Stomach (tissue), 9 donors: ENCODE data around the gene RAB33A. TPM values are rescaled to one million over a fixed set of nuclear protein-coding genes. Genes with fewer than 3 reads are reported as not detected.

ENCODE experiments used
- DNase-seq, 2 donors: peaks; one replicate each; pipeline versions ENCODE4 v3.0.0 to v3.0.0-alpha.2; 2013 to 2019
- H3K27ac ChIP-seq, 5 donors: fragments of 200-600 bp in 4 of 5; sonication (generic) in 4 of 5; one replicate each; pipeline ENCODE4 v1.5.1; 2013 to 2019; ENCODE audit warnings: mild to moderate bottlenecking in 1 of 5, moderate library complexity in 1 of 5
- H3K27me3 ChIP-seq, 3 donors: fragments of 200-600 bp; sonication (generic); one replicate each; pipeline ENCODE4 v1.5.1; 2017 to 2019; ENCODE audit warnings: mixed run types in 1 of 3
- H3K36me3 ChIP-seq, 4 donors: fragments of 200-600 bp; sonication (generic); 1 replicate in 3 of 4; 2 replicates in 1 of 4; pipeline ENCODE4 v1.5.1; 2016 to 2019
- H3K4me1 ChIP-seq, 4 donors: fragments of 200-600 bp; sonication (generic); one replicate each; pipeline ENCODE4 v1.5.1; 2016 to 2019
- H3K4me3 ChIP-seq, 4 donors: fragments of 200-600 bp; sonication (generic) in 3 of 4; one replicate each; pipeline ENCODE4 v1.5.1; 2016 to 2019; ENCODE audit warnings: mild to moderate bottlenecking in 1 of 4
- H3K9me3 ChIP-seq, 4 donors: fragments of 200-600 bp; sonication (generic); one replicate each; pipeline ENCODE4 v1.5.1; 2016 to 2019
- EP300 ChIP-seq: sonication (generic); formaldehyde crosslinking; IDR thresholded peaks from one replicate; pipeline ENCODE4 v1.6.1; 2017; ENCODE audit warnings: antibody characterized with exemption
- POLR2A ChIP-seq, 4 donors: fragments of 450-650 bp; IDR thresholded peaks; one replicate each; pipeline ENCODE4 v1.6.1; 2016; ENCODE audit warnings: antibody characterized with exemption in 4 of 4, control low read depth in 2 of 4, mild to moderate bottlenecking in 1 of 4, moderate library complexity in 1 of 4
- POLR2AphosphoS5 ChIP-seq, 3 donors: sonication (generic); formaldehyde crosslinking; IDR thresholded peaks; one replicate each; pipeline ENCODE4 v1.6.1; 2016; ENCODE audit warnings: antibody characterized with exemption in 3 of 3
- WGBS, 5 donors: extraction: QIAGEN DNeasy Blood & Tissue Kit in 3 of 5; methylation state at CpG; one replicate each; pipeline versions ENCODE4 v1.1.5 to v1.1.7; 2013 to 2018; 5-methylcytosine and 5-hydroxymethylcytosine counted together
- intact Hi-C: fragments of 100-400 bp; cut with DNase I; formaldehyde crosslinking; loops from one replicate; pipeline ENCODE4 v1.15.1; 2023; ENCODE audit warnings: low total_unique reads
- polyA plus RNA-seq, 3 donors: library from polyadenylated mRNA; stranded (reverse); fragments of 200-250 nt; gene quantifications; one replicate each; pipeline ENCODE4 v1.2.3, GENCODE V29; 2013
- total RNA-seq, 5 donors: library from RNA; depleted of rRNA; stranded (reverse); fragments of >200 nt; gene quantifications; one replicate each; pipeline versions ENCODE4 v1.1.0 to v1.2.3, GENCODE V29; 2014 to 2016
- TF ChIP-seq, protein P1 (sequence below), 7 experiments: fragments of 450-650 bp in 4 of 7; fragments of 200-600 bp in 3 of 7; sonication (generic) in 3 of 7; IDR thresholded peaks; one replicate each; pipeline ENCODE4 v1.5.1; 2016 to 2019; ENCODE audit warnings: antibody characterized with exemption in 7 of 7, control low read depth in 2 of 7, mild to moderate bottlenecking in 1 of 7
- donor health status: healthy with polysubstance abuse.
- donor health status: Bipolar disorder and iron deficiency.
- donor health status: healthy.

The RAB33A gene
- total and polyA plus RNA-seq, 8 donors, result 0.75 to 1.7 (median 0.91) TPM; not detected in 4

DNA sequence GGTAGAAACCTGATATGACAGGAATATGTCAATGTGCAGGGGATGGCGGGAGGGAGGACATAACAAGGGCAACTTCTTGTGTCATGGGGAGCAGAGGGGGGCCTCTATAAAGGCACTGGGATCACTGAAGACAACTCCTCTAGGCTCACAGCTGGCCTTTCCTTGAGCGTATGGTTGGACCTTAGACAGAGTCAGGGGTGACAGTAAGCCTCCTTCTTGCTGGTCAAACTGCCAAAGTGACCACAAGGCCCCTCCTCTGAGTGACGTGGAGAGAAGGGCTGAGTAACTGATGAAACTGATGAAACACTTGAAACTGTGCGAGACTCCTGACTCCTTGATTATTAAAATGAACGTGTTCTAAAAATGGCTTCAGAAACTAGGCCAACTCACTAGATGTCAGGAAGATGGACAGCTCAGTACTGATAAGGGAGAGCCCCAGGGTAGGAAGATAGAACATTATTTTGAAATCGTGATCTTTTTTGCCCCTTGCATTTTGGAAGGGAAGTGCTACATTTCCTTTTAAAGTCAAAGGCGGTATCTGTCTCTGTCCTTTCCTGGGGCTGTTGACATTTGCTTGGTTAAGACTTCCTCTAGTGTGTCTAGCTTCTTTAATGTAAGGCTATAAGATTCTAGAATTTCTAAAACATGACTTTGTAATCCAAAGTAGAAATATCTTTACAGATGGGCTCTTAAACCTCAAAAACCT is 1.6 kb downstream of the RAB33A start:
- H3K36me3 ChIP-seq, result no peaks in the 10 kb centered on the region
- intact Hi-C loops, result no loop called here
- TF ChIP-seq EP300, result no peak
- H3K4me3 ChIP-seq, result no peak overlapping the region
- peaks cover 0 to 38% (median 13%) of the 10 kb centered on the region in 4 donors for H3K4me1 ChIP-seq
- WGBS, 5 donors, result 36 to 67% (median 53%) methylated on average over 7 of the region's 7 CpGs
- peak overlapping the region in 4 of 5 donors; percentile 37 to 74 (median 59) for H3K27ac ChIP-seq
- H3K9me3 ChIP-seq, result peaks cover 0 to 5% (median 0%) of the 10 kb centered on the region in 4 donors
- peaks cover 0 to 11% (median 0%) of the 10 kb centered on the region in 3 donors for H3K27me3 ChIP-seq
- peak in 1 of 2 donors; percentile 45 for DNase-seq

GRCh38 chrX:130174045-130174704 is 2.4 kb downstream of the RAB33A start:
- H3K4me3 ChIP-seq, result no peak overlapping the region
- TF ChIP-seq EP300, result no peak
- TF ChIP-seq POLR2AphosphoS5 (IDR thresholded peaks at IDR 0.05), result no peak
- TF ChIP-seq, protein P1, sequence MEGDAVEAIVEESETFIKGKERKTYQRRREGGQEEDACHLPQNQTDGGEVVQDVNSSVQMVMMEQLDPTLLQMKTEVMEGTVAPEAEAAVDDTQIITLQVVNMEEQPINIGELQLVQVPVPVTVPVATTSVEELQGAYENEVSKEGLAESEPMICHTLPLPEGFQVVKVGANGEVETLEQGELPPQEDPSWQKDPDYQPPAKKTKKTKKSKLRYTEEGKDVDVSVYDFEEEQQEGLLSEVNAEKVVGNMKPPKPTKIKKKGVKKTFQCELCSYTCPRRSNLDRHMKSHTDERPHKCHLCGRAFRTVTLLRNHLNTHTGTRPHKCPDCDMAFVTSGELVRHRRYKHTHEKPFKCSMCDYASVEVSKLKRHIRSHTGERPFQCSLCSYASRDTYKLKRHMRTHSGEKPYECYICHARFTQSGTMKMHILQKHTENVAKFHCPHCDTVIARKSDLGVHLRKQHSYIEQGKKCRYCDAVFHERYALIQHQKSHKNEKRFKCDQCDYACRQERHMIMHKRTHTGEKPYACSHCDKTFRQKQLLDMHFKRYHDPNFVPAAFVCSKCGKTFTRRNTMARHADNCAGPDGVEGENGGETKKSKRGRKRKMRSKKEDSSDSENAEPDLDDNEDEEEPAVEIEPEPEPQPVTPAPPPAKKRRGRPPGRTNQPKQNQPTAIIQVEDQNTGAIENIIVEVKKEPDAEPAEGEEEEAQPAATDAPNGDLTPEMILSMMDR (IDR thresholded peaks at IDR 0.05), result no peak
- TF ChIP-seq POLR2A (IDR thresholded peaks at IDR 0.05), result no peak
- H3K27ac ChIP-seq, result peak overlapping the region in 4 of 5 donors; percentile 37 to 74 (median 59)
- no peaks in the 10 kb centered on the region for H3K36me3 ChIP-seq
- intact Hi-C loops, result no loop called here
- peaks cover 0 to 11% (median 0%) of the 10 kb centered on the region in 3 donors for H3K27me3 ChIP-seq
- DNase-seq, result peak in 1 of 2 donors; percentile 32
- peaks cover 0 to 38% (median 13%) of the 10 kb centered on the region in 4 donors for H3K4me1 ChIP-seq
- 33 to 48% (median 41%) methylated on average over 10 of the region's 10 CpGs for WGBS, 5 donors
- H3K9me3 ChIP-seq, result peaks cover 0 to 5% (median 0%) of the 10 kb centered on the region in 4 donors

DNA sequence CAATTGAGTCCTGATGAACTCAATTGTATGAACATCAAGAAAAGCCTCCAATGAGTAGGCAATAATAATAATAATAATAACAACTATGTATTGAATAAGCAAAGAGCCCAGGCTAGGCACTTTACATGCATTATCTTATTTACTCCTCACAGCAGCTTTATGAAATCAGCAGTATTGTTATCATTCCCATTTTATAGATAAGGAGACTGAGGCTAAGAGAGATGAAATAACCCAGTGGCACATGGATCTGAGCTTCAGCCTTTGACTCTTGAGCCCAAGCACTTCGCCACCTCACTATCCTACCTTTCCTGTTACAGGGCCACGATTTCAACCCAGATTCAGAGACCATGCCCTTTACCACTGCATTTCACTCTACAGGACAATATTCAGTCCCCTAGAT is 3.2 kb downstream of the RAB33A start:
- Histone ChIP-seq H3K9me3 (peaks cover 0 to 5% (median 0%) of the 10 kb centered on the region in 4 donors), H3K27ac (peak overlapping the region in 2 of 5 donors; percentile 57 to 74), H3K27me3 (peaks cover 0 to 11% (median 0%) of the 10 kb centered on the region in 3 donors), H3K36me3 (no peaks in the 10 kb centered on the region), H3K4me1 (peaks cover 0 to 38% (median 13%) of the 10 kb centered on the region in 4 donors), H3K4me3 (no peak overlapping the region)
- intact Hi-C loops, result no loop called here
- DNase-seq, result no peak
- TF ChIP-seq POLR2AphosphoS5 (IDR thresholded peaks at IDR 0.05), result no peak
- no peak for TF ChIP-seq EP300
- TF ChIP-seq, protein P1 (IDR thresholded peaks at IDR 0.05), result no peak
- TF ChIP-seq POLR2A (IDR thresholded peaks at IDR 0.05), result no peak
- WGBS, 5 donors, result 70 to 100% (median 94%) methylated on average over 2 of the region's 2 CpGs

GRCh38 chrX:130176354-130176776 is 4.6 kb downstream of the RAB33A start:
- Histone ChIP-seq H3K27ac (no peak overlapping the region), H3K4me1 (peaks cover 0 to 30% (median 7%) of the 10 kb centered on the region in 4 donors), H3K27me3 (peaks cover 0 to 11% (median 0%) of the 10 kb centered on the region in 3 donors), H3K36me3 (no peaks in the 10 kb centered on the region), H3K4me3 (no peak overlapping the region), H3K9me3 (peaks cover 0 to 5% (median 0%) of the 10 kb centered on the region in 4 donors)
- DNase-seq, result no peak
- TF ChIP-seq, protein P1 (IDR thresholded peaks at IDR 0.05), result no peak
- TF ChIP-seq POLR2A (IDR thresholded peaks at IDR 0.05) (no peak), EP300 (no peak), POLR2AphosphoS5 (IDR thresholded peaks at IDR 0.05) (no peak)
- intact Hi-C loops, result no loop called here
